NCI-H2029 treated with DMSO at 0.1 percent for 48 hours (cell line): Measurements from ENCODE around the gene DNAJB8.

Experiments
- DNase-seq: peaks from one replicate; lab custom pipeline; 2025; lab: John Stamatoyannopoulos, UW

DNAJB8 gene

DNA sequence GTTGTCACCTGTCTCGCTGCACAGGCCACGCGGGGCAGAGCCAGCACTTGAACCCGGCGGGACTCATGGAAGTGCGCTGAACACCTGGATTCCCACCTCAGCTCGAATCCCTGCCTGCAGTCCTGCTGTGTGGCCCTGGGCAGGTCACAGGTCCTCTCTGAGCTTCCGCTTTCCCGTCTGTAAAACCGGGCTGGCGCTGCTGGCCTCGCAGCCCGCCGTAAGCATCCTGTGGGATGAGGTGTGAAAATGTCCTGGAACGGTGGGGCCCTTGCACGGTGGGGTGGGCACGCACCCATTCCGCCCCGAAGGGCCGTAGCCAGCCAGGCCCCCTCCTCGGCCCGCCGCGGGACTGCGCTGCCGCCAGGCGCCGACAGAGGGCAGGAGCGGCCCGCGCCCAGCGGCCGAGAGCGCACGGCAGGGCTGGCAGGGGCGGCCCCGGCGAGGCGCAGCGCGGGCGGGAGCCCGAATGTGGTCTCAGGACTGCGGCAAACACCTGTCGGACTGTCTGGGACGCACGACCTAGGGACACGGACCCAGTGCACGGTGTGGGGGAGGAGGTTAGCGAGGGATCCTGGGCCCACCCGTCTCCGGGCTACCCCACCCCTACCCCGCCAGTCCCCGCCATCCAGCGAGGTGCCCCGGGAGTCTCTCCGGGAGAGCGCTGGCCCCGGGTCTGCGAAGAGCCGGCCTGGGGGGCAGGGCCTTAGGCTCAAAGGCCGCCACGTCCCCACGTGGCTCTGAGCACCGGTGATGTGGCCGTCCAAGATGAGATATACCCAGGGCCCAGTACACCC is 40.4 kb downstream of the DNAJB8 start:
- no peak for DNase-seq

DNA sequence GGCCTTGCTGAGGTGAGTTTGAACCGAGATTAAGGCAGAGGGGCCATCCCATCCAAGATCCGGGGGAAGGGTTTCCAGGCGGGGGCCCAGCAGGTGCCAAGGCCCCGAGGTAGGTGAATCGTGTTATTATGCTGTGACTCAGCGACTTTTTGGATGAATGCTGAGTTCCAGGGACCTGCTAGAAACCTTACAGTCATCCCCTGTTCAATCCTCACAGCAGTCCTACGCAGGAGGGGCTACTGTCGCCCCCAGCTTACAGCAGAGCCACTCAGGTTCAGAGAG is 40.9 kb downstream of the DNAJB8 start:
- DNase-seq = no peak

DNA sequence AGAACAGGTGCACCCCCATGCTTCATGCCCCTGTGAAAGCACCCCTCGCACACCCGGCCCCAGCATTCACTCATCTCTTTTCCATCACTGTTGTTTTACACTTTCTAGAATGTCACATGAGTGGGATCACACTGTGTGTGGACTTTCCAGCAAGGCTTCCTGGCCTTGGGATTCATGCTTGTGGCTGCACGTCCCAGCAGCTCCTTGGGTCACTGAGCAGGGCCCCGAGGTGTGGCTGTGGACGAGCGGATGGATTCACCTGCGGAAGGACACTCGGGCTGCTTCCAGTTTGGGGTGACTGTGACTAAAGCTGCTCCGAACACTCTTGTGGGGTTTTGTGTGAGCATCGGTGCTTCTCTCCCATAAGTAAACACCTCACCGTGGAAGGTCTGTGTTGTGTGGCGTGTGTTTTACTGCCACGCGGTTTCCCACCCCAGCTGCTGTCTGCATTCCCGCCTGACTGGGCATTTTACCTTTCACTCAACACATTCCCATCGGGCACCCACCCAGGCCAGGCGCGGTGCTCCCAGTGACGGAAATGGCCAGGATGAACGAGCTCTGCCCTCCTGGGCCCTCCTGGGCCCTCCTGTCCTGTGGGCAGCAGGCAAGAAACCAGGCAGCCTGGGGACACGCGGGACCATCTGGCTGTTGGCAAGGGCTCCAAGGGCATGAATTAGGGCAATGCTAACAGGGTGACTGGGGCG is 41.4 kb downstream of the DNAJB8 start:
- no peak for DNase-seq

DNA sequence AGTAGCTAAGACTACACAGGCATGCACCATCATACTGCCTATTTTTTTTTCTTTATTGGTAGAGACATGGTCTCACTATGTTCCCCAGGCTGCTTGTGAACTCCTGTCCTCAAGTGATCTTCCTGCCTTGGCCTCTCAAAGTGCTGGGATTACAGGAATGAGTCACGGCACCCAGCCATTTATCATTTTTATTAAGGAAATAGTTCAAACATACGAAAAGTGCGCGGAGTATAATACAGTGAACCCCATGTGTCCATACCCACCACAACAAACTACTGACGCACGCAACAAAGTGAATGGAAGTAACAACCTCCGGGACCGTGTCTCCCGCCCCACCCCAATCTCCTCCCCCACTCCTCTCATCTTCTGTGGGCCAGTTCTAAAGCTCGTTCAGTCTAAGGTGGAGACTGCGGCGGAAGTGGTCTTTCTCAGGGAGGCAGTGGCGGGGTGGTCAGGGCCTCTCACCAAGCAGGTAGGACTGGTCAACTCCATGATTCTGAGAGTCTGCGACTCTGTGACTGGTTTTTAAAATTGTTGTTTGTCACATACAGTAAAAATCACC is 42.1 kb downstream of the DNAJB8 start:
- no peak for DNase-seq

DNA sequence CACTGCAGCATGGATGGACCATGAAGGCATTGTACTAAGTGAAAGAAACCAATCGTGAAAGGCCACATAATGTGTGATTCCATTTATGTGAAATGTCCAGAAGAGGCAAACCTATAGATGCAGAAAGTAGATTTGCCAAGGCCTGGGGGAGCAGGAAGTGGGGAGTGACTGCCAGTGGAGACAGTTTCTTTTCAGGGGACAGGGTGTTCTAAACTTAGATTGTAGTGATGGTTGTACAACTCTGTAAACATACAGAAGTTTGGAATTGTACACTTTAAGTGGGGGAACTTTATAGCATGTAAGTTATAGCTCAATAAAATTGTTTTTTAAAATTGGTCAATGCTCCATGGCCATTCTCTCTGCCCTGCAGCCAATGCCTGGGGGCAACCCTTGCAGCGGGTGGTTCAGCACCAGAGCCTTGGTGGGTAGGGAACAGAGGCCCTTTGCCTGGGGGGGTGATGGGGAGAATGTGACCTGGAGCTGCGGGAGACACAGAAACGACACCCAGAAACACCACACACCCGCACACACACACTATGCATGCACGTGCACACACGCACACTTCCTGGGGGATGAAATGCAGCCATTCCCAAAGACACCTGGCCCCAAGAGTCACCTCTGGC is 43.1 kb downstream of the DNAJB8 start:
- no peak for DNase-seq

DNA sequence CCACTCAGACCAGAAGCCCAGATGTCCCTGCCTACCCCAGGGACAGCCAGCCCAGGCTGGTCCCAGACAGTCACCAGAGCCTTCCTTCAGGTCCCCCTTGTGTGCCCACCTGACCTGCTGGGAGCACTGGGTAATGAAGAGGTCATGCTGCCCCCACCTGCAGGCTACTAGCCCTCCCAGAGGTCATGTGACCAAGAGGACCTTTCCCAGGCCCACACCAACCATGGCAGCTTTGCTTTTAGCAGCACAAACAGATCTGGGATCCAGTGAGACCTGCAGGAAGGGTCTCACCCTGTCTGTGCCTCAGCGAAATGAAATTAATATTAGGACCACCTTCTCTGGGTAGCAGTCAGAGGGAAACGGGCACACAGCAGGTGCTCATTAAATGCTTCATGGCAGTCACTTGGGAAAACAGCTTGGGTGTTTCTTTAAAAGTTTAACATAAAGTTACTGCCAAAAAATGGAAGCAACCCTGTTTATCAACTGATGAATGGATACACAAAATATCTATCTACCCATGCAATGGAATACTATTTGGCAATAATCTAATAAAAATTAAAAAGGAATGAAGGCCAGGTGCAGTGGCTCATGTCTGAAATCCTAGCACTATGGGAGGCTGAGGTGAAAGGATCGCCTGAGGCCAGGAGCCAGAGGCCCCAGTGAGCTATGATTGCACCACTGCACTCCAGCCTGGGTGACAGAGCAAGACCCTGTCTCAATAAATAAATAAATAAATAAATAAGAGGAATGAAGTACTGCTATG is 43.7 kb downstream of the DNAJB8 start:
- no peak for DNase-seq

DNA sequence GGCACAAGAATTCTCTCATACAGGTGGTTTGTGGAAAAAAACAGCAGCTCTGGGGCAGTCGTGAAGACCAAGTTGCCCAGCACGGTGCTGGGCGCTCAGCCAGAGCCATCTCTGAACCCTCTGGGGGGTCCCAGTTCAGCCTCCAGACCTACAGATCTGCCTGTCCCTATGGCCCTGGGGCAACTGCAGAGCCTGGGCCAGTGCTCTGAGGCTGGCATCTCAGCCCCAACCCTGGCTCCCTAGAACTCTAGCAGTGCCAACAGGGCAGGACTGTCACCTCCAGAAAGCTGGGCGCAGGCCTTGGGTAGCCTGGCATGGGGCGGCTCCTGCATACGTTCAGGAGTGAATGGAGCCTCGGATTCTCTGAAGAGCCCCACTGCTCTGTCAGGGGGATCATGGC is 44.7 kb downstream of the DNAJB8 start:
- no peak for DNase-seq

DNA sequence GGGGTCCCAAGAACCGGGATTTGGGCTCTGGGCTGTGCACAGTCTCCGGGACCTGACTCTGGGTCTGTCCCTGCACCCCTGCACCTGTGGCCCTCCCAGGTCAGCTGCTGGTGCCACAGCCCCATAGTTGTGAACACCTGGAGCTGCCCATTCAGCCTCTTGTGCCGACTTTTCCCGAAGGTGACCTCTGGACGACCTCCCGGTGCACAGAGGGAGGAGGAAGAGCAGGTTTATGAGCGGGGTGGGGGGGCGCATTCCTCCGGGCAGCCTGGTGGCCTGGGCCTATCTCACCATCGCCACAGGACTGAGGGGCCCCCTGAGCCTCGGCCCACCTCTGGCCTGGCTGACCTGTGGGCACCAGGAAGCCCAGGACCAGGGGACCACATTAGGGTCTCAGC is 45.3 kb downstream of the DNAJB8 start:
- DNase-seq = no peak

DNA sequence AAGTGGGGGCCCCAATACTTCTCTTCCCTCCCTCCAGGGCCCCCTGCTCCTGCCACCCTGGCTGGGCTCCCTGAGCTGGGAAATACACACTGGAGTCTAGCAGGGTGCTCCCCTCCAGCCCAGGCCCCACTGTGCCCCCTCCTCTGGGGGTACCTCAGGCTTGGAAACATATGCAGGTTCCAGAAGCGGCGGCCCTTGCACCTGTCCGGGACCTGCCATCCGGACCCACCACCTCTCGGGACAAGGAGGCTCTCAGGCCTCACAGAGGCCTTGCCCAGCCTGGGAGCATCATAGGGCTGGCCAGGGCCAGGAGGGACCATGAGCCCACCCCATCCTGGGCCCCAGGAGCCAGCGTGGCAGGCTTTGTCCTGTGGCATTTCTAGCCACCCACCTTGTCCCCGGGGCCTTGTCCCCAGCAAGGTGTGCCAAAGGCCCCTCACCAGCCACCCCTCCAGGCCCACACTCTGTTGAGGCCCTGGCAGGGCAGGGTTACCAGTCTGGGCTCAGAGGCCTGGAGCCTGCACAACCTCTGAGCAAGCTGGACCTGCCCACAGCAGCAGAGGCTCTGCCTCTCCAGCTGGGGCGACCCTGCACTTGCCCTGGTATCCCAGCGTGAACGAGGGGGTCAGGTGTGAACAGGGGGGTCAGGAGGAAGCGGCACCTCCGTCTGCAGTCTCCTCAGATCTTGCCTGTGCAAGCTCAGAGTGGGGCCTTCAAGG is 45.8 kb downstream of the DNAJB8 start:
- no peak for DNase-seq

DNA sequence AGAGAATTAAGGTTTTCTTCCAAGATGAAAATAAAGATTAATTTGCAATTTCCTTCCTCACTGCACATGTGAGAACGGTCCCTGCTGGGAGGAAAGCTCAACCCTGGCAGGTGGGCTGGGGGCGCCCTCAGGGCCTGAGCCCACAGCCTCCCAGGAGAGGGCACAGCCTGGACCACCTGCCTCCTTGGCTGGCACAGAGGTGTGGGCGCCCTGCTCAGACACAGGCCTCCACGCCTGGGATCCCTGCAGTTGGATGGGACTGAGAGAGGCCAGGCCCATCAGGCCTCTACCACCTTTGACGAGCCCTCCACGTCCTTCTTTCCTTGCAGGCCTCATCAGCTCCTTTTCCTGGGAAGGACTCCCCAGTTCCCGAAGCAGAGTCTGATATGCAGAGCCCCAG is 46.4 kb downstream of the DNAJB8 start:
- DNase-seq = no peak

DNA sequence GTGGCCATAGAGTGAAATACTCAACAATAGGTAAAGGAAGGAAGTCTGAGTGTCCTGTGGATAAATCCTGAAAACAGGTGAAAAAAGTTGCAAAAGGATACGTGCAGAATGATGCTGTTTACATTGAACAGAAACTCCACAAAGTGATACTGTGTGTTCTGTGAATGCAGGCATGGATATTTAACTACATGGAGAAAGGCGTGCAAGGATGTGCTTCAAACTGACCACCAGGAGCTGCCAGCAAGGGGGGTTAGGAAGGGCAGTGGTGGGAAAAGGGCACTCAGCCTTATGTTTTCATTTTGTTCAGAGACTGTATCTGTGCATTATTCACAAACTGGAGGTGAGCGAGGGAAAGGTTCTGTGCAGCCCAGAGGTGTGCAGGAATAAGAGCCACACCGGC is 47.4 kb downstream of the DNAJB8 start:
- no peak for DNase-seq

DNA sequence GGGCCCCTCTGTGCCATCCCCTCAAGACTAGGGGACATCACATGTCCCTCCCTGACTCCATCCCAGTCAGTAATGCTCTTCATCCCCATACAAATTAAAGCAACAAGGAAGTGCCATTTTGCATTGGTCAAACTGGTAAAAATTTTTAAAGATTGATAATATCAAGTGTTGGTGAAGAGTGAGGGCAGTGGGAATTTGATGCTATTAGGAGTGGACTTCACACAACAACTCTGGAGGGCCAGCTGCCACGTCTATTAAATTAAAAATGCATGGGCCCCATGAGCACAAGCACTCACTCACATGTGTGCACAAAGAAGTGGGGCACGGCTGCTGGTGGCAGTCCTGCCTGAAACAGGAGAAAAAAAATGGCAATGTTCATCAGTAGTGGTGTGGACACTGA is 47.8 kb downstream of the DNAJB8 start:
- DNase-seq = no peak

DNA sequence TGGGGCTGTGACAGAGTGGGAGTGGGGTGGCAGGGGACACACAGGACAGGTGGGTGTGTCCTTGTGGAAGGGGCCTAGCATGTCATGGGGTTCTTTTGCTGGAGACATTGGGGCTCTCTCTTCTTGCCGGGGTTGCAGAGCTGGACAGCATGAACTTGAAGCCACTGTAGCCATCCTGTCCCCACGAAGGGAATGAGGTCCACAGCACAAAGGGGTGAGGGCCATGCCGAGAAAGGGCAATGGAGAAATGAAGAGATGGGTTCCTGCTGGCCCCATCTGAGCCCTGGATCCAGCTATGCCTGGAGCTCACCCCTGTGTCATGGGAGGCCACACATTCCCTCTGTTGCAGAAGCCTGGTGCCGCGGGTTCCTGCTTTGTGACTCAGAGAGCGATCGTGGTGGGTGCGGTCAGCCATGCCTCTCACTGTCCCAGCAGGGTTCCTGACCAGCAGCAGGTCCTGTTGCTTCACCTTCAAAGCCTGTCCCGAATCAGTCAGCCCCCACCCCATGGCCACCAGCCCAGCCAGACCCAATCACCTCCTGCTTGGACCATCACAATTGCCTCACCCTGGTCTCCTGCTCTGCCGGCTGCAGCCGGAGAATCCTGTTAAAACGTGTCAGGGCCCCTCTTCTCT is 50.0 kb downstream of the DNAJB8 start:
- DNase-seq = no peak

DNA sequence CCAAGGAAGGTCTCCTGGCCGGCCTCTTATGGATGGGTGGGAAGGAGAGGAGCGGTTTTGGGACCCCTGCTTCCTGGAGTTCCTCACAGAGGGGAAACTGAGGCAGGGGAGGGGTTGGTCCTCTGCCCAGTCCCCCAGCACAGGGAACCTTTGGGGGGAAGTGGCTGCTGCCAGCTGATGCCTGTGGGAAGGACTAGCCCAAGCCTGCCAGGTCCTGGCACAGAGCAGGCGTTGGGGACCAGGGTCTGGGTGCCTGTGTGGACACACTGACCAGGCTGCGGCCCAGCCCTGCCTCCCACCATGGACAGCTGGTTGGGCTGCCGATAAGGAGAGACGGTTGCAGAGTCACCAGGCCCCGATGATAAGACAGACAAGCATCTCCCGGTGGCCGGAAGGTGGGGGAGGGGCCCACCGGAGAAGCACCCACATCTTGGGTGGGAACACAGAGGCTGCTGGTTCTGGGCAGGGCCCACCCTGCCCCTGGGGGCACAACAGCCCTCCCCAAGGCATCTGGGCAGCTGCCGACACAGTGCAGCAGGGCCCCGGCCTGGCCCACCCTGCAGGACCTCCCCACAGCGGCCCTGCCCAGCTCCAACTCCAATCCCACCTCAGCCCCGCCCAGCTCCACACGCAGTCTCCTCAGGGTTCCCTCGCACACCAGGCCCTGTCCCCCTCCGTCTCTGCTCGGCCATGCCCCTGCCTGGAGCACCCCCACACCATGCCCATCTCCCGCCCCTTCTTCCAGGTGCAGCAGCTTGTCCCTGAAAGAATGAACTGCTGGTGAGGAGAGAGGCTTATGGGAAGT is 50.7 kb downstream of the DNAJB8 start:
- DNase-seq = no peak

DNA sequence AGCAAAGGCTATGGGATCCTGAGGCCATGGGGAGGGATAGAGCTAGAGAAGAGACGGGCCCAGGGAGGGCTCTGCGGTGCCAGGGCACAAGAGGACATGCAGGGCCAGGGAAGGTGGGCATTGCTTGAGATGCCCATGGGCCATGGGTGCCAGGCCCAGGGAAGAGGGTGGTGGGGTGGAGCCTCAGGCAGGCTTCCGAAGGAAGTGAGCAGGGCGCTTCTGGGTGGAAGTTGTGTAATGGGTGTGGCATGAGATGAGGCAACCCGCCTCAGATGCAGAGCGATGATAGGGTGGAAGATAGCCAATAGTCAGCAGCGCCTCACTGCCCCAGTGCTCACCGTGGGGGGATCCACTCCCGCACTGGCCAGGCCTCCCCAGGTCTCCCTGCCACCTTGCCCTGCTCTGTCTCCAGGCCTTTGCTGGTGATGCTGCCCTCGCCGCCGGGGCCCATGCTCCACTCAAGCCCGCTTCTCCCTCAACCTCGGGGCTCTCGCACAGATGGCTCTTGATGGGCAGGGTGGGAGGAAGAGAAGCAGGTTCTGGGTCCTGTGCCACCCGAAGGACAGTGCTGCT is 51.4 kb downstream of the DNAJB8 start:
- DNase-seq = no peak

DNA sequence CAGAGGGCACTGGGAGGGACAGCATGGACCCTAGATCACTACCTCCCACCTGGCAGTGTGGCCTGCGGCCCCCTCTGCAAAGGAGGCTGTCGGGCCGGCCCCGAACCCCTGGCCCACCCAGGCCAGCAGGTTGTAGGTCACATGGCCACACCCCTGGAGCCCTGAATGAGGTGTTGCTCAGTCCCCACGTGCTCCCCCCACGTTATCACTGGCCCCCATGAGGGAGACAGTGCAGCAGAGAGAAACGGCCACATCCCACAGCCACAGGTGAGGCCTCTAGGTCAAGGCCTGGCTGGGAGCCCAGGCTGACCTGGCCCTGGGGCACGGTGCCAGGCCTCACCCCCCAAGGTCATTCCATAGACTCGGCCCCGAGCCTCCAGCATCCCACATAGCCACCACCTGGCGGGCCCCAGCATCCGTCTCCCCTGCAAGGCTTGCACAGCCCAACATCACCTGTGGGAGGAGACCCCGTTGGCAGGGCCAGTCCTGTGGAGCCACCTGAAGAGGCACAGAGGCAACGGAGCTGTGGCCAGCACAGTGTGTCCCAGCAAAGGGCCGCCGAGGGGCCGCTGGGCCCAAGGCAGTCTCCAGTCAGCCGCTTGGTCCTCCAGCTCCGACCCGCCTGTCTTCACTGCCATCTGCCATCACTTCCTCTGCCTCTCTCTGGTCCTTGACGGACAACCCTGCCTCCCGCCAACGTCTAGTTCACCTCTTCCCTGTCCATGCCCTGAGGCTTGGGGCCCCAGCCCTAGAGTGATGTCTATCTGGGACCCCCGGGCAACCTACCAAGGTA is 53.1 kb downstream of the DNAJB8 start:
- DNase-seq = no peak

DNA sequence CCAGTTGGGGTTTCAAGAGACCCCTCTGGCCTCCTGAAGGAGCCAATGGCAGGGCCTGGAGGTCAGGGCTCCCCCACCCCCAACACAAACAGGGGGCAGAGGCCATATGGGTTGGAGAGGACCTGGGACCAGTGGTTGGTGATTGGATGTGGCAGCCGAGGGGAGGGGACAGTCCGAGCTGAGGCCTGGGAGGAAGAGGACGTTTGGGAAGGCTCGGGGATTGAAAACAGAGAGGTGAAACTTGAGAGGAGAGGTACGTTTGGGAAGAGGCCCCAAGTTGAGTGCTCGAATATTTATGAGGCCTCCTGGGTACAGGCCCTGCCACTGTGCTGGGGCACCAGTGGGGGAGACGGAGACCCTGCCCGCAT is 53.7 kb downstream of the DNAJB8 start:
- DNase-seq = no peak
